HepG2 (cell line): ENCODE data around the gene WDR54. TPM values are rescaled to one million over a fixed set of nuclear protein-coding genes. Genes with fewer than 3 reads are reported as not detected.
A peak's percentile ranks its signal among the peaks of the same experiment; 100 is the strongest.

Experiments
- CAMTA2 ChIP-seq: sonication (generic); formaldehyde crosslinking; IDR thresholded peaks from 2 replicates; pipeline ENCODE4 v1.4.0; 2020; ENCODE audit warnings: mild to moderate bottlenecking, missing genetic modification reagents, borderline replicate concordance
- FOXO1 ChIP-seq: sonication (generic); formaldehyde crosslinking; IDR thresholded peaks from 2 replicates; pipeline ENCODE4 v1.4.0; 2020; ENCODE audit warnings: missing genetic modification reagents
- HDAC2 ChIP-seq: sonication (generic); formaldehyde crosslinking; IDR thresholded peaks from 2 replicates; pipeline ENCODE4 v1.4.0; 2020; ENCODE audit warnings: missing genetic modification reagents
- IKZF1 ChIP-seq: fragments of 450-650 bp; IDR thresholded peaks from 2 replicates; pipeline ENCODE4 v1.7.1; 2016
- JARID2 ChIP-seq: sonication (generic); formaldehyde crosslinking; IDR thresholded peaks from 2 replicates; pipeline ENCODE4 v1.8.1; 2023; ENCODE audit warnings: missing genetic modification reagents, inconsistent platforms; ENCODE audit not compliant: insufficient replicate concordance
- KMT2B ChIP-seq: IDR thresholded peaks from 2 replicates; pipeline ENCODE4 v1.6.1; 2016; ENCODE audit warnings: missing genetic modification reagents, missing compliant biosample characterization
- MAZ ChIP-seq, 2 experiments: sonication (generic) in 1 of 2; formaldehyde crosslinking in 1 of 2; IDR thresholded peaks; 2 replicates each; pipeline versions ENCODE4 v1.5.0 to v1.6.1; 2012 to 2020; ENCODE audit warnings: low read depth in 2 of 2, mild to moderate bottlenecking in 2 of 2, borderline replicate concordance in 1 of 2, improper control_type of control experiment in 1 of 2, low read length in 1 of 2, missing genetic modification reagents in 1 of 2, moderate library complexity in 1 of 2
- NCOA5 ChIP-seq: sonication (generic); formaldehyde crosslinking; IDR thresholded peaks from 2 replicates; pipeline ENCODE4 v1.4.0; 2020; ENCODE audit warnings: missing genetic modification reagents
- NCOR1 ChIP-seq: fragments of 200-600 bp; sonication (generic); IDR thresholded peaks from 2 replicates; pipeline ENCODE4 v1.7.0; 2017; ENCODE audit warnings: antibody characterized with exemption, low read length, borderline replicate concordance
- ONECUT2 ChIP-seq: sonication (generic); formaldehyde crosslinking; IDR thresholded peaks from 2 replicates; pipeline ENCODE4 v1.4.0; 2020; ENCODE audit warnings: missing genetic modification reagents
- PAF1 ChIP-seq: IDR thresholded peaks from 2 replicates; pipeline ENCODE4 v1.6.1; 2016; ENCODE audit warnings: missing genetic modification reagents, missing compliant biosample characterization
- POLR2G ChIP-seq: fragments of 200-400 bp; formaldehyde crosslinking; IDR thresholded peaks from 2 replicates; pipeline ENCODE4 v1.6.1; 2018; ENCODE audit warnings: mild to moderate bottlenecking, low read depth, low read length, moderate library complexity
- PRMT3 ChIP-seq: sonication (generic); formaldehyde crosslinking; IDR thresholded peaks from 2 replicates; pipeline ENCODE4 v1.8.1; 2022; ENCODE audit warnings: low read depth, mild to moderate bottlenecking, moderate library complexity, missing genetic modification reagents, borderline replicate concordance
- STAG1 ChIP-seq: sonication (generic); formaldehyde crosslinking; IDR thresholded peaks from 2 replicates; pipeline ENCODE4 v1.4.0; 2020; ENCODE audit warnings: missing genetic modification reagents
- ZNF253 ChIP-seq: sonication (generic); formaldehyde crosslinking; IDR thresholded peaks from 2 replicates; pipeline ENCODE4 v1.8.0; 2022; ENCODE audit warnings: mild to moderate bottlenecking, missing genetic modification reagents, borderline replicate concordance
- ZNF276 ChIP-seq: sonication (generic); formaldehyde crosslinking; IDR thresholded peaks from 2 replicates; pipeline ENCODE4 v1.4.0; 2020; ENCODE audit warnings: mild to moderate bottlenecking, low read depth, missing genetic modification reagents
- ZNF337 ChIP-seq: sonication (generic); formaldehyde crosslinking; IDR thresholded peaks from 2 replicates; pipeline ENCODE4 v1.5.1; 2020; ENCODE audit warnings: missing genetic modification reagents, low read depth, mild to moderate bottlenecking, borderline replicate concordance
- ZNF441 ChIP-seq: sonication (generic); formaldehyde crosslinking; IDR thresholded peaks from 2 replicates; pipeline ENCODE4 v1.7.0; 2021; ENCODE audit warnings: missing genetic modification reagents, borderline replicate concordance
- ZNF484 ChIP-seq: sonication (generic); formaldehyde crosslinking; IDR thresholded peaks from 2 replicates; pipeline ENCODE4 v1.5.1; 2020; ENCODE audit warnings: mild to moderate bottlenecking, low read depth, missing genetic modification reagents, borderline replicate concordance
- ZNF567 ChIP-seq: sonication (generic); formaldehyde crosslinking; IDR thresholded peaks from 2 replicates; pipeline ENCODE4 v1.8.1; 2023; ENCODE audit warnings: mild to moderate bottlenecking, missing genetic modification reagents, borderline replicate concordance
- ZNF672 ChIP-seq: sonication (generic); formaldehyde crosslinking; IDR thresholded peaks from 2 replicates; pipeline ENCODE4 v1.8.1; 2022; ENCODE audit warnings: missing genetic modification reagents
- ZNF850 ChIP-seq: sonication (generic); formaldehyde crosslinking; conservative IDR thresholded peaks from 2 replicates; pipeline ENCODE4 v1.9.0; 2021; ENCODE audit warnings: mild to moderate bottlenecking, missing genetic modification reagents
- polyA plus RNA-seq, 8 experiments: library from polyadenylated mRNA; depleted of rRNA in 3 of 8; stranded (reverse) in 7 of 8; unstranded in 1 of 8; fragments of >200 nt; fragmentation: Illumina TruSeq in 4 of 8; extraction: Trizol in 4 of 8; gene quantifications; 2 replicates each; pipeline versions ENCODE4 v1.2.1 to v1.2.3, GENCODE V29; 2011 to 2016; ENCODE audit warnings: low read depth in 4 of 8, missing spikeins in 1 of 8, mixed read lengths in 1 of 8; ENCODE audit not compliant: insufficient read depth in 1 of 8
- total RNA-seq, 5 experiments: library from RNA; depleted of rRNA; stranded (reverse); fragments of >200 nt; fragmentation: Illumina TruSeq; extraction: Trizol; gene quantifications; 2 replicates each; pipeline ENCODE4 v1.2.3, GENCODE V29; 2016; ENCODE audit warnings: low read depth in 1 of 5
- TF ChIP-seq, protein P1 (sequence below): sonication (generic); formaldehyde crosslinking; IDR thresholded peaks from 2 replicates; pipeline ENCODE4 v1.4.0; 2020; ENCODE audit warnings: mild to moderate bottlenecking, missing genetic modification reagents, borderline replicate concordance
- TF ChIP-seq, protein P2 (sequence below): sonication (generic); formaldehyde crosslinking; IDR thresholded peaks from 2 replicates; pipeline ENCODE4 v1.8.0; 2022; ENCODE audit warnings: missing genetic modification reagents, mild to moderate bottlenecking, borderline replicate concordance

Gene WDR54
- total and polyA plus RNA-seq, 2 of the 13 experiments (the other 11 are each of a cell fraction or from before 2014, with no cell fraction given) = 2.0 to 17.3 TPM

GRCh38 chr2:74441690-74442482, 20.4 kb downstream of the WDR54 start, which contains the start of gene RTKN (continued):
- TF ChIP-seq ZNF337 (CRISPR knock-in tag) = 0 out of 2 replicates have a peak, but pooled peaks have one; percentile 66
- TF ChIP-seq ZNF253 (CRISPR knock-in tag) = peak; percentile 83; the same call in 1 of the 2 replicates
- TF ChIP-seq PAF1 = no peak
- peak; percentile 15; the same call in 1 of the 2 replicates for TF ChIP-seq STAG1 (CRISPR knock-in tag)
- peak; percentile 85; the same call in 1 of the 2 replicates for TF ChIP-seq ZNF276
- TF ChIP-seq ZNF441 (CRISPR knock-in tag) = peak; percentile 68; the same call in 1 of the 2 replicates
- TF ChIP-seq JARID2 (CRISPR knock-in tag) = peak; percentile 38
- TF ChIP-seq CAMTA2 = peak; percentile 88; the same call in 1 of the 2 replicates
- peak; percentile 38; the same call in 1 of the 2 replicates for TF ChIP-seq KMT2B (CRISPR knock-in tag)
- TF ChIP-seq NCOR1 = no peak; the same call in 1 of the 2 replicates
- no peak for TF ChIP-seq ZNF484
- TF ChIP-seq HDAC2 (CRISPR knock-in tag) = peak; percentile 26; the same call in 1 of the 2 replicates
- TF ChIP-seq IKZF1 = no peak
- no peak for TF ChIP-seq PRMT3 (CRISPR knock-in tag)
- 0 out of 2 replicates have a peak, but pooled peaks have one; percentile 87 for TF ChIP-seq NCOA5
- TF ChIP-seq MAZ (IDR thresholded peaks at IDR 0.05; ENCODE audit: borderline replicate concordance, low read depth, low read length) = no peak
- TF ChIP-seq MAZ (CRISPR knock-in tag; IDR thresholded peaks at IDR 0.05; ENCODE audit: low read depth) = peak; percentile 89
- TF ChIP-seq ZNF567 (CRISPR knock-in tag) = peak; percentile 49; the same call in 1 of the 2 replicates
- TF ChIP-seq, protein P1, sequence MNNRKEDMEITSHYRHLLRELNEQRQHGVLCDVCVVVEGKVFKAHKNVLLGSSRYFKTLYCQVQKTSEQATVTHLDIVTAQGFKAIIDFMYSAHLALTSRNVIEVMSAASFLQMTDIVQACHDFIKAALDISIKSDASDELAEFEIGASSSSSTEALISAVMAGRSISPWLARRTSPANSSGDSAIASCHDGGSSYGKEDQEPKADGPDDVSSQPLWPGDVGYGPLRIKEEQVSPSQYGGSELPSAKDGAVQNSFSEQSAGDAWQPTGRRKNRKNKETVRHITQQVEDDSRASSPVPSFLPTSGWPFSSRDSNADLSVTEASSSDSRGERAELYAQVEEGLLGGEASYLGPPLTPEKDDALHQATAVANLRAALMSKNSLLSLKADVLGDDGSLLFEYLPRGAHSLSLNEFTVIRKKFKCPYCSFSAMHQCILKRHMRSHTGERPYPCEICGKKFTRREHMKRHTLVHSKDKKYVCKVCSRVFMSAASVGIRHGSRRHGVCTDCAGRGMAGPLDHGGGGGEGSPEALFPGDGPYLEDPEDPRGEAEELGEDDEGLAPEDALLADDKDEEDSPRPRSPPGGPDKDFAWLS (CRISPR knock-in tag) = no peak
- TF ChIP-seq FOXO1 (CRISPR knock-in tag) = peak; percentile 59
- TF ChIP-seq ONECUT2 = peak; percentile 39; the same call in 1 of the 2 replicates
- peak; percentile 97 for TF ChIP-seq ZNF850
- TF ChIP-seq POLR2G = peak; percentile 99
- TF ChIP-seq, protein P2, sequence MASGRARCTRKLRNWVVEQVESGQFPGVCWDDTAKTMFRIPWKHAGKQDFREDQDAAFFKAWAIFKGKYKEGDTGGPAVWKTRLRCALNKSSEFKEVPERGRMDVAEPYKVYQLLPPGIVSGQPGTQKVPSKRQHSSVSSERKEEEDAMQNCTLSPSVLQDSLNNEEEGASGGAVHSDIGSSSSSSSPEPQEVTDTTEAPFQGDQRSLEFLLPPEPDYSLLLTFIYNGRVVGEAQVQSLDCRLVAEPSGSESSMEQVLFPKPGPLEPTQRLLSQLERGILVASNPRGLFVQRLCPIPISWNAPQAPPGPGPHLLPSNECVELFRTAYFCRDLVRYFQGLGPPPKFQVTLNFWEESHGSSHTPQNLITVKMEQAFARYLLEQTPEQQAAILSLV (CRISPR knock-in tag) = peak; percentile 94; the same call in 1 of the 2 replicates
- no peak for TF ChIP-seq ZNF672
